Measurements from ENCODE around the gene FNBP1. TPM values are rescaled to one million over a fixed set of nuclear protein-coding genes. Genes with fewer than 3 reads are reported as not detected.

FNBP1 gene
- total and polyA plus RNA-seq, 2 of the 8 experiments (the other 6 are each of a cell fraction or from before 2014, with no cell fraction given) = 7.2 to 40.9 TPM

DNA sequence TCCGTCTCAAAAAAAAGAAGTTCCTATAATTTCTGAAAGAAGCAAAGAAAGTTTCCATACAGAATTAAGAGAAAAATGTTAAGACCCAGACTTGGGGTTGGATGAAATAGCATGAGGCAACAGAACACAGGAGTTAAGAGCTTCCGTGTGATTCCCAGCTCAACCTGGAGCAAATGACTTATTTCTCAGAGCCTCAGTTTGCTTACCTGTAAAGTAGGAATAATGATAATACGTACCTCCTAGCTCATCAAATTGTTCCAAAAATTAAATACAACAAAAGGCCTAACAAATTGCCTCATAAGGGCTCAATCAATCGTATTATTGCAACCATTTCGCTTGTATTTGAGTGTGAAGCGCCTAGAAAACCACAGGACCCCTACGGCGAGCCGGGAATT lies 10.1 kb upstream of the FNBP1 start:
- peak overlapping the region; percentile 83 for H3K56ac ChIP-seq (replicated peaks; ENCODE audit: insufficient read length, low read depth, low read length)
- H3K36me3 ChIP-seq (ENCODE audit: control insufficient read depth in 2 of 4, insufficient read depth in 4 of 4, low read length in 3 of 4) = no peaks in the 10 kb centered on the region
- ChIA-PET POLR2A (ENCODE audit: partially characterized antibody) (interaction anchor here (0.9 to 2.1 kb wide), 7 partner anchors 8 to 168 kb away, joined by 3 to 8 read pairs (median 3); partner anchors contain the start of gene FNBP1), CTCF (ENCODE audit: partially characterized antibody) (interaction anchor here (0.9 kb wide), 1 partner anchor 168 kb away, joined by 3 read pairs; no protein-coding TSS in a partner anchor)
- H3K79me1 ChIP-seq (ENCODE audit: low read depth, low read length) = 0 out of 2 replicates have a peak, but pooled peaks cover 4% of the 10 kb centered on the region
- no peak overlapping the region for H2AK5ac ChIP-seq (ENCODE audit: low read depth, low read length)
- H3K27me3 ChIP-seq (replicated peaks in 1 of 4; ENCODE audit: control insufficient read depth in 3 of 4, extremely low read depth in 1 of 4, insufficient read depth in 3 of 4, low read length in 3 of 4) = no peaks in the 10 kb centered on the region
- H3K4me1 ChIP-seq (replicated peaks in 1 of 4; ENCODE audit: control insufficient read depth in 3 of 4, insufficient read depth in 4 of 4, low read length in 3 of 4) = peaks cover 0 to 3% (median 2%) of the 10 kb centered on the region in 4 experiments; a peak in 2 of 7 replicates
- H2BK12ac ChIP-seq (ENCODE audit: low read depth, low read length) = no peak overlapping the region
- peak overlapping the region; percentile 71; the same call in 1 of the 2 replicates for H2BK5ac ChIP-seq (ENCODE audit: low read depth, low read length)
- H3K4me3 ChIP-seq (ENCODE audit: extremely low read depth in 1 of 4, insufficient read depth in 2 of 4, low read depth in 3 of 4, low read length in 4 of 4) = peak overlapping the region; percentile 79 to 94 (median 88)
- TF ChIP-seq, protein P1, sequence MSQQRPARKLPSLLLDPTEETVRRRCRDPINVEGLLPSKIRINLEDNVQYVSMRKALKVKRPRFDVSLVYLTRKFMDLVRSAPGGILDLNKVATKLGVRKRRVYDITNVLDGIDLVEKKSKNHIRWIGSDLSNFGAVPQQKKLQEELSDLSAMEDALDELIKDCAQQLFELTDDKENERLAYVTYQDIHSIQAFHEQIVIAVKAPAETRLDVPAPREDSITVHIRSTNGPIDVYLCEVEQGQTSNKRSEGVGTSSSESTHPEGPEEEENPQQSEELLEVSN (IDR thresholded peaks at IDR 0.05) = no peak
- TF ChIP-seq EP300 (IDR thresholded peaks at IDR 0.05; ENCODE audit: borderline replicate concordance in 1 of 2, low read depth in 2 of 2, low read length in 2 of 2) = no peak
- no peak for TF ChIP-seq HDAC2 (IDR thresholded peaks at IDR 0.05; ENCODE audit: borderline replicate concordance in 1 of 2, low read depth in 2 of 2, low read length in 2 of 2)
- H3K4me2 ChIP-seq (ENCODE audit: insufficient read depth in 1 of 2, low read depth in 2 of 2, low read length in 2 of 2) = peak overlapping the region; percentile 72 to 89
- H3K9ac ChIP-seq (replicated peaks in 1 of 4; ENCODE audit: extremely low read depth in 1 of 4, low read depth in 3 of 4, low read length in 3 of 4) = peak overlapping the region in 3 of 4 experiments; percentile 77 to 81 (median 79); a peak in 6 of 7 replicates
- H2AFZ ChIP-seq (ENCODE audit: low read length) = 0 out of 2 replicates have a peak overlapping the region, but pooled peaks have one; percentile 46
- H3K27ac ChIP-seq (ENCODE audit: low read depth, low read length) = peak overlapping the region; percentile 83
- 19% methylated on average over 9 of the region's 9 CpGs; no CpG with 5 or more reads in 1 of the 2 experiments for WGBS, 2 experiments (ENCODE audit: extremely low coverage in 1 of 2, insufficient coverage in 1 of 2, insufficient read length in 1 of 2, insufficient replicate concordance in 2 of 2, low coverage in 1 of 2, low lambda C conversion rate in 2 of 2, missing lambda C conversion rate in 1 of 2)
- 0 out of 2 replicates have a peak overlapping the region, but pooled peaks have one; percentile 38 for H3K18ac ChIP-seq (ENCODE audit: extremely low read depth, low read length)
- peaks cover 0 to 8% of the 10 kb centered on the region in 2 experiments; a peak in 2 of 4 replicates for H3K79me2 ChIP-seq (ENCODE audit: control insufficient read depth in 1 of 2, insufficient read depth in 2 of 2, low read length in 2 of 2)
- peak overlapping the region; percentile 85 for H4K5ac ChIP-seq (ENCODE audit: insufficient read length, low read depth, low read length)
- no peaks in the 10 kb centered on the region for H3K9me3 ChIP-seq (ENCODE audit: insufficient read depth in 2 of 2, low read depth in 1 of 2, low read length in 1 of 2)
- no peak overlapping the region for H2BK120ac ChIP-seq (replicated peaks; ENCODE audit: low read depth, low read length)
- H3K4ac ChIP-seq (replicated peaks; ENCODE audit: insufficient read length, low read depth, low read length) = no peak overlapping the region
- H3K23me2 ChIP-seq (ENCODE audit: low read depth, low read length) = 0 out of 2 replicates have a peak, but pooled peaks cover 2% of the 10 kb centered on the region
- no peak overlapping the region for H2BK20ac ChIP-seq (ENCODE audit: low read length)
- FAIRE-seq = no peak
- peaks cover 0 to 4% of the 10 kb centered on the region in 2 experiments for H4K20me1 ChIP-seq (replicated peaks in 1 of 2; ENCODE audit: control insufficient read depth in 1 of 2, insufficient read depth in 2 of 2, low read length in 2 of 2)
- H3K14ac ChIP-seq (ENCODE audit: insufficient read length) = no peak overlapping the region
- H3K23ac ChIP-seq (ENCODE audit: insufficient read length) = no peak overlapping the region
- H2BK15ac ChIP-seq (ENCODE audit: low read length) = no peak overlapping the region
- no peak overlapping the region for H4K91ac ChIP-seq (replicated peaks; ENCODE audit: insufficient read length, low read length)
- no peak overlapping the region for H4K8ac ChIP-seq (ENCODE audit: extremely low read depth, insufficient read depth, low read length)
- DNase-seq (ENCODE audit: low read depth in 1 of 2, low spot score in 2 of 2) = no peak
